Keratinocyte (primary cell): ENCODE data around the gene EIF3CL. TPM values are rescaled to one million over a fixed set of nuclear protein-coding genes. Genes with fewer than 3 reads are reported as not detected.
A peak's percentile ranks its signal among the peaks of the same experiment; 100 is the strongest.
"Not testable (repeated sequence)": the region's sequence is repeated elsewhere in the genome, so short reads cannot be mapped to it uniquely, and the experiment has no call there.

Source experiments
- DNase-seq: peaks from one replicate; pipeline ENCODE4 v3.0.0-alpha.2; 2011; ENCODE audit warnings: low read depth, missing footprints, low spot score
- FAIRE-seq: peaks from 2 replicates; lab custom pipeline; 2011; peaks lifted over from hg19 to GRCh38; lab: Jason Lieb, UNC
- H2AFZ ChIP-seq: 2 replicates; pipeline ENCODE4 v1.6.0; 2012; ENCODE audit warnings: low read length, control low read depth, inconsistent platforms; ENCODE audit not compliant: control insufficient read depth
- H3K27ac ChIP-seq: 2 replicates; pipeline ENCODE4 v1.5.1; 2011; ENCODE audit warnings: low read length; ENCODE audit not compliant: control insufficient read depth, insufficient read depth
- H3K27me3 ChIP-seq: 3 replicates; pipeline ENCODE4 v1.6.0; 2011; ENCODE audit warnings: low read length; ENCODE audit not compliant: control insufficient read depth, insufficient read depth; ENCODE audit errors: extremely low read depth
- H3K36me3 ChIP-seq, 2 experiments: 2 replicates in 1 of 2; 3 replicates in 1 of 2; pipeline ENCODE4 v1.5.1; 2011; ENCODE audit warnings: low read length in 2 of 2, mild to moderate bottlenecking in 1 of 2; ENCODE audit not compliant: control insufficient read depth in 2 of 2, insufficient read depth in 2 of 2; ENCODE audit errors: extremely low read depth in 1 of 2
- H3K4me1 ChIP-seq: 3 replicates; pipeline ENCODE4 v1.5.1; 2011; ENCODE audit warnings: low read length; ENCODE audit not compliant: control insufficient read depth, insufficient read depth; ENCODE audit errors: extremely low read depth
- H3K4me2 ChIP-seq: 3 replicates; pipeline ENCODE4 v1.6.0; 2011; ENCODE audit warnings: low read depth, low read length; ENCODE audit not compliant: control insufficient read depth, insufficient read depth; ENCODE audit errors: extremely low read depth
- H3K4me3 ChIP-seq, 3 experiments: fragments of 200-600 bp in 1 of 3; sonication (generic) in 1 of 3; 2 replicates in 2 of 3; 3 replicates in 1 of 3; pipeline ENCODE4 v1.5.1; 2011 to 2016; ENCODE audit warnings: low read length in 3 of 3, mild to moderate bottlenecking in 3 of 3, control low read depth in 2 of 3, inconsistent platforms in 1 of 3, low read depth in 1 of 3, mixed read lengths in 1 of 3, mixed run types in 1 of 3, moderate library complexity in 1 of 3; ENCODE audit not compliant: control insufficient read depth in 2 of 3, insufficient read depth in 2 of 3; ENCODE audit errors: extremely low read depth in 1 of 3
- H3K79me2 ChIP-seq: 2 replicates; pipeline ENCODE4 v1.6.0; 2012; ENCODE audit warnings: low read length; ENCODE audit not compliant: control insufficient read depth, insufficient read depth
- H3K9ac ChIP-seq: 3 replicates; pipeline ENCODE4 v1.6.0; 2011; ENCODE audit warnings: low read length; ENCODE audit not compliant: control insufficient read depth, insufficient read depth; ENCODE audit errors: extremely low read depth
- H3K9me1 ChIP-seq: 3 replicates; pipeline ENCODE4 v1.6.0; 2011; ENCODE audit warnings: low read length; ENCODE audit not compliant: control insufficient read depth, insufficient read depth; ENCODE audit errors: extremely low read depth
- H3K9me3 ChIP-seq: 2 replicates; pipeline ENCODE4 v1.5.1; 2012; ENCODE audit warnings: low read depth, low read length; ENCODE audit not compliant: control insufficient read depth
- H4K20me1 ChIP-seq: 3 replicates; pipeline ENCODE4 v1.6.0; 2011; ENCODE audit warnings: low read length; ENCODE audit not compliant: control insufficient read depth, insufficient read depth; ENCODE audit errors: extremely low read depth
- dilution Hi-C: fragments of 300-500 bp; cut with MboI; formaldehyde crosslinking; loops from one replicate; pipeline ENCODE4 v1.7.0; 2020; ENCODE audit warnings: low sequenced_read_pairs; ENCODE audit not compliant: extremely low pct_ligation_motif_present
- polyA plus RNA-seq, 5 experiments: library from polyadenylated mRNA; depleted of rRNA in 3 of 5; stranded (reverse) in 3 of 5; stranded (forward) in 1 of 5; unstranded in 1 of 5; fragments of >200 nt; gene quantifications; 1 replicate in 1 of 5; 2 replicates in 3 of 5; 3 replicates in 1 of 5; pipeline versions ENCODE4 v1.2.1 to v1.2.3, GENCODE V29; 2011 to 2012; ENCODE audit warnings: missing spikeins in 2 of 5, low read depth in 1 of 5, low replicate concordance in 1 of 5

EIF3CL gene
- polyA plus RNA-seq, 1 donor (not counting 4 experiments of a cell fraction or from before 2014, with no cell fraction given): 50.8 TPM

DNA sequence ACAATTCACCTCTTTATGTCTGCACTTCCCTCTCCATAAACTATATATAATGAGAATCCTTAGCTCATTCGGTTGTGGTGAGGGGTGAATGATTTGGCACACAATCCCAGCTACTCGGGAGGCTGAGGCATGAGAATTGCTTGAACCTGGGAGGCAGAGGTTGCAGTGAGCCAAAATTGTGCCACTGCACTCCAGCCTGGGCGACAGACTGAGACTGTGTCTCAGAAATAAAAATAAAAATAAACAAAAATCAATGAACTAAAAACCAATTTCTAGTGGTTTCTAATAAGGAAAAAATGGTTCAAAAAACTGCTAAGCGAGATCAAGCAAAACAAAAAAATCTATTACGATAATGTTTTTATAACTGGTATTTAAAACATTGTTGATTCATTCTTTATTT lies 40.2 kb downstream of the EIF3CL start, which contains the start of gene NPIPB6:
TSS of gene NPIPB6 (minus strand) at position 101 of the 400 bp plus-strand sequence. CDS start 686 bp downstream, outside the sequence.
- H3K36me3 ChIP-seq, H3K4me3 ChIP-seq, H4K20me1 ChIP-seq, H3K79me2 ChIP-seq, H3K9me1 ChIP-seq, H2AFZ ChIP-seq, H3K9me3 ChIP-seq, H3K4me2 ChIP-seq, FAIRE-seq, H3K4me1 ChIP-seq, DNase-seq, dilution Hi-C loops, H3K9ac ChIP-seq, H3K27ac ChIP-seq, H3K27me3 ChIP-seq: not testable (repeated sequence)

DNA sequence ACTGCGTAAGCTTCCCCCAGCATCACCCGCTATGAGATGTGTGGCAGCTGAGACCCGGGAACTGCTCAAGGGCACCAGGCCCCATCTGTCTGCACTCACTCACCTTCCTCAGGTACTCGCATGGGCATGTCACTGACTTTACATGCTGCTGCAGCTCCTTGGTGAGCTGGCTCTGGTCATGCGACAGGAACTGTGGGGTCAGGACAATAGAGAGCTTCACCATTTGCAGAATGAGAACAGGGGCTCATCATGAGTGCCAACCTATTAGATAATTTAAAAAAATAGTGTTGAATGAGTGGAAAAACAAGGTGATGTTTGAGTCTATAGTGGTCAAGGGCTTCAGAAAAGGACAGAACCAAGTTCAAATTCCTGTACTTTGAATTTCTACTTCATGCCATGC lies 41.0 kb downstream of the EIF3CL start:
- H3K9me3 ChIP-seq, H3K27me3 ChIP-seq, FAIRE-seq, H3K9ac ChIP-seq, H2AFZ ChIP-seq, H3K4me1 ChIP-seq, H3K4me3 ChIP-seq, H3K79me2 ChIP-seq, dilution Hi-C loops, H4K20me1 ChIP-seq, H3K27ac ChIP-seq, H3K9me1 ChIP-seq, H3K4me2 ChIP-seq, H3K36me3 ChIP-seq: not testable (repeated sequence)
- DNase-seq: peak; percentile 36

DNA sequence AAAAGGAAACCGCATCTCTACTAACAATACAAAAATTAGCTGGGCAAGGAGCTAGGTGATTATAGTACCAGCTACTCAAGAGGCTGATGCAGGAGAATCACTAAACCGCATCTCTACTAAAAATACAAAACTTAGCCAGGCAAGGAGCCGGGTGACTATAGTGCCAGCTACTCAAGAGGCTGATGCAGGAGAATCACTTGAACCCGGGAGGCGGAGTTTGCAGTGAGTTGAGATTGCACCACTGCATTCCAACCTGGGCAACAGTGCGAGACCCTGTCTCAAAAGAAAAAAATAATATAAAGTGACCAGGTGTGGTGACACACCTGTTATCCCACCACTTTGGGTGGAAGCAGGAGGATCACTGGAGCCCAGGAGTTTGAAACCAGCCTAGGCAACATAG lies 65.4 kb downstream of the EIF3CL start:
- not testable (repeated sequence) for H3K9ac ChIP-seq, FAIRE-seq

DNA sequence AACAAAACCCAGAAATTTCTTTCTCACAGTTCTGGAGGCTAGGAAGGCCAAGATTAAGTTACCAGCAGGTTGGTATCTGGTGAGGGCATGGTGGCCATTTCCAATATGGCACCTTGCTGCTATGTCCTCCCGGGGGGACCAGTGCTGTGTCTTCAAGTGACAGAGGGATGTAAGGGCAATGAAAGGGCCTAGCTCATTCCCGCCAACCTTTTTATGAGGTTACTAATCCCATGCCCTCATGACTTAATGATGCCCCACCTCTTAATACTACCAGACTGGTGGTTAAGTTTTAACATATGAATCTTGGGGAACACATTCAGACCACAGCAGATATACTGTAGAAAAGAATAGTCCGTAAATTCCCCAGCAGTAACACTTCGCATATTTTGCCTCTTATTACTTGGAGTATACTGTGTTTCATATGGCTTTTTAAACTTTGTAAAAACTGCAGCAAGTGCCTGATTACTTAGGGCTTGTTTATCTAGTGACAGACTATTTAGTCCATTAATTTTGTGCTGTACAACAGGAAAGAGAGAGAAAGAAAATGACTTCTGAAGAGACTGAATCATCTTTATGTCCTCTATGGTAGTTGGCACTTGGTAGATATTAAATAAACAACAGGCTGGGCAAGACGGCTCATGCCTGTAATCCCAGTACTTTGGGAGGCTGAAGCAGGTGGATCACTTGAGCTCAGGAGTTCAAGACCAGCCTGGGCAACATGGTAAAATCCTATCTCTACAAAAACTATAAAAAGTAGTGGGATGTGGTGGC lies 66.5 kb downstream of the EIF3CL start:
- H3K27me3 ChIP-seq, H3K4me1 ChIP-seq, H2AFZ ChIP-seq, H3K36me3 ChIP-seq, H3K4me2 ChIP-seq, dilution Hi-C loops, H3K4me3 ChIP-seq, H3K79me2 ChIP-seq, H3K9ac ChIP-seq, FAIRE-seq, H3K27ac ChIP-seq, H4K20me1 ChIP-seq, DNase-seq, H3K9me3 ChIP-seq, H3K9me1 ChIP-seq: not testable (repeated sequence)

More for the DNA sequence above, 65.4 kb downstream of the EIF3CL start:
- H2AFZ ChIP-seq, H3K4me2 ChIP-seq, H3K36me3 ChIP-seq, H3K9me3 ChIP-seq, H3K27me3 ChIP-seq, H3K79me2 ChIP-seq, H4K20me1 ChIP-seq, H3K4me1 ChIP-seq, H3K27ac ChIP-seq, H3K9me1 ChIP-seq, dilution Hi-C loops, H3K4me3 ChIP-seq, DNase-seq: not testable (repeated sequence)

DNA sequence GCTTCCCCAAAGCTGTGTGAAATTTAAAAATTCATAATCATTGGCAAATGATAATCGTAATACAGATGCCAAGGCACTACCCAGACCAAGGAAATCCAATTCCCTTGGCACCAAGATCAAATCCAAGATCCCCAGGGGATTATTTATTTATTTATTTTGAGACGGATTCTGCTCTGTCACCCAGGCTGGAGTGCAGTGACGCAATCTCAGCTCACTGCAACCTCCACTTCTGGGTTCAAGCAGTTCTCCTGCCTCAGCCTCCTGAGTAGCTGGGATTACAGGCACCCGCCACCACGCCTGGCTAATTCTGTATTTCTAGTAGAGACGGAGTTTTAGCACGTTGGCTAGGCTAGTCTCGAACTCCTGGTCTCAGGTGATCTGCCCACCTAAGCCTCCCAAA lies 68.0 kb downstream of the EIF3CL start:
- H4K20me1 ChIP-seq, H3K27ac ChIP-seq, H3K36me3 ChIP-seq, H3K9ac ChIP-seq, H3K9me3 ChIP-seq, FAIRE-seq, H3K4me3 ChIP-seq, H3K4me2 ChIP-seq, H3K79me2 ChIP-seq, dilution Hi-C loops, H3K4me1 ChIP-seq, H3K27me3 ChIP-seq, H2AFZ ChIP-seq, DNase-seq, H3K9me1 ChIP-seq: not testable (repeated sequence)
